Testis (tissue), 2 donors: Measurements from ENCODE around the gene SOHLH2.

Experiments used
- POLR2A ChIP-seq: fragments of 450-650 bp; IDR thresholded peaks from one replicate; pipeline ENCODE4 v1.6.1; 2017; ENCODE audit warnings: antibody characterized with exemption, mild to moderate bottlenecking, moderate library complexity
- TF ChIP-seq, protein P1 (sequence below), 3 experiments: fragments of 450-650 bp in 2 of 3; fragments of 200-600 bp in 1 of 3; sonication (generic) in 1 of 3; IDR thresholded peaks; one replicate each; pipeline ENCODE4 v1.5.1; 2016 to 2019; ENCODE audit warnings: antibody characterized with exemption in 3 of 3, mild to moderate bottlenecking in 2 of 3, moderate library complexity in 1 of 3

DNA sequence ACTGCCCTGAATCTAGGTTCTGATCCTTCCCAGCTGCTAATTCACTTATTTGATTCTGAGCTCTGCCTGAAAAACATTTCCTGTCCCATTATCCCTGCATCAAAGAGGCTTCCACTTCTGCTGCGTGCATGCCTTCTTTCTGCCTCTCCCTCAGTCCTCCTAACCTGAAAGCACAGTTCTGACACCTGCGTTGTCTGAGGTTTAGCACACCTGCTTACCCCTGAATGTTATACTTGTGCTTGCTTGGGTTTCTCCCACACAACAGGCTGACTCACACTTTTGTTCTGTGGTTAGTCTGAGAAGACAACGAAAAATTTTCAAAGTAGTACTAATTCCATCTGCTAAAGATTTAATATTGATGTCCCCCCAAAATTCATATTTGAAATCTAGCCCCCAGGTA is 3.1 kb upstream of the SOHLH2 start:
- no peak for TF ChIP-seq POLR2A
- TF ChIP-seq, protein P1, sequence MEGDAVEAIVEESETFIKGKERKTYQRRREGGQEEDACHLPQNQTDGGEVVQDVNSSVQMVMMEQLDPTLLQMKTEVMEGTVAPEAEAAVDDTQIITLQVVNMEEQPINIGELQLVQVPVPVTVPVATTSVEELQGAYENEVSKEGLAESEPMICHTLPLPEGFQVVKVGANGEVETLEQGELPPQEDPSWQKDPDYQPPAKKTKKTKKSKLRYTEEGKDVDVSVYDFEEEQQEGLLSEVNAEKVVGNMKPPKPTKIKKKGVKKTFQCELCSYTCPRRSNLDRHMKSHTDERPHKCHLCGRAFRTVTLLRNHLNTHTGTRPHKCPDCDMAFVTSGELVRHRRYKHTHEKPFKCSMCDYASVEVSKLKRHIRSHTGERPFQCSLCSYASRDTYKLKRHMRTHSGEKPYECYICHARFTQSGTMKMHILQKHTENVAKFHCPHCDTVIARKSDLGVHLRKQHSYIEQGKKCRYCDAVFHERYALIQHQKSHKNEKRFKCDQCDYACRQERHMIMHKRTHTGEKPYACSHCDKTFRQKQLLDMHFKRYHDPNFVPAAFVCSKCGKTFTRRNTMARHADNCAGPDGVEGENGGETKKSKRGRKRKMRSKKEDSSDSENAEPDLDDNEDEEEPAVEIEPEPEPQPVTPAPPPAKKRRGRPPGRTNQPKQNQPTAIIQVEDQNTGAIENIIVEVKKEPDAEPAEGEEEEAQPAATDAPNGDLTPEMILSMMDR (IDR thresholded peaks at IDR 0.05): no peak
